ENCODE data around the gene HOXA5.

HOXA5 gene

GRCh38 chr7:27110186-27111031 lies 33.1 kb downstream of the HOXA5 start:
- TF ChIP-seq GATA1 (IDR thresholded peaks at IDR 0.05; ENCODE audit: low read depth, low read length) (no peak), POLR2A (IDR thresholded peaks at IDR 0.05; ENCODE audit: low read length) (no peak)
- no peak for DNase-seq

DNA sequence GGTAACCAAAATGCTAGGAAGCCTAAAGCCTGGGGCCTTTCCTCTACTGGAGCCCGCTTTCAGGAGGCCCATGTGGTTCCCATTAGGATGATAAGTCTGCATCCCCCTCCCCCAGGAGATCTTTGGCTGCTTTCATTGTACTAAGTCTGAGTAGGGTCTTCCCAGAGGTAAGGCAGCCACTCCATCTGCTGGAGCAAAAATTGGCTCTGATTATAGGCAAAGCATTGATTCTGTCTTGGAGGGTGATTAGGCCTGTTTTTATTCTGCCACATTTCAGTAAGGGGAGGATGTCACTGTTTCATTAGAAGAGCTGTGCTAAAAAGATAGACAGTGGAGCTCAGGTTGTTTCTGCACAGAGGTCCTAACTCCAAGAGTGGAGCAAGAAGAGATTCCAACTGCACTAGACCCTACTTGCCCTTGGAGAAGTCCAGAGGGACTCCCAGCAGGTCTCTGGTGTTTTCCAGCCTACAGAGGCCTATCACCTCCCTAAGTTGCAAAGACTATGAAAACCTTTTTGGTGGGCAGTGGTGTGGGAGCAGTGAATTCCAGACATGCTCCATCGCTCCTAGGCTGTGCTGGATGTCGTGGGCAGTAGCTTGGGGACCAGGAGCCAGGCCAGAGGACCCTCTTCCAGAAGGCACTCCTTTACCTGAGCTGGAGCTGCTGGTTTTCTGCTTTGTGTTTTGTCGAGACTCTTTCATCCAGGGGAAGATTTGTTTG lies 33.9 kb downstream of the HOXA5 start:
- TF ChIP-seq GATA1 (IDR thresholded peaks at IDR 0.05; ENCODE audit: low read depth, low read length) (no peak), POLR2A (IDR thresholded peaks at IDR 0.05; ENCODE audit: low read length) (no peak)
- no peak for DNase-seq

GRCh38 chr7:27108390-27109127 lies 34.9 kb downstream of the HOXA5 start:
- DNase-seq, result no peak

GRCh38 chr7:27107391-27108381 lies 35.8 kb downstream of the HOXA5 start:
- TF ChIP-seq POLR2A (IDR thresholded peaks at IDR 0.05; ENCODE audit: low read length) (no peak), GATA1 (IDR thresholded peaks at IDR 0.05; ENCODE audit: low read depth, low read length) (no peak)
- no peak for DNase-seq

More at GRCh38 chr7:27108390-27109127, 34.9 kb downstream of the HOXA5 start:
- TF ChIP-seq GATA1 (IDR thresholded peaks at IDR 0.05; ENCODE audit: low read depth, low read length) (no peak), POLR2A (IDR thresholded peaks at IDR 0.05; ENCODE audit: low read length) (no peak)

- TF ChIP-seq POLR2A (IDR thresholded peaks at IDR 0.05; ENCODE audit: low read length) (no peak), GATA1 (IDR thresholded peaks at IDR 0.05; ENCODE audit: low read depth, low read length) (no peak)
- no peak for DNase-seq
These were observed 36.6 kb downstream of the HOXA5 start for GRCh38 chr7:27106901-27107240.

DNA sequence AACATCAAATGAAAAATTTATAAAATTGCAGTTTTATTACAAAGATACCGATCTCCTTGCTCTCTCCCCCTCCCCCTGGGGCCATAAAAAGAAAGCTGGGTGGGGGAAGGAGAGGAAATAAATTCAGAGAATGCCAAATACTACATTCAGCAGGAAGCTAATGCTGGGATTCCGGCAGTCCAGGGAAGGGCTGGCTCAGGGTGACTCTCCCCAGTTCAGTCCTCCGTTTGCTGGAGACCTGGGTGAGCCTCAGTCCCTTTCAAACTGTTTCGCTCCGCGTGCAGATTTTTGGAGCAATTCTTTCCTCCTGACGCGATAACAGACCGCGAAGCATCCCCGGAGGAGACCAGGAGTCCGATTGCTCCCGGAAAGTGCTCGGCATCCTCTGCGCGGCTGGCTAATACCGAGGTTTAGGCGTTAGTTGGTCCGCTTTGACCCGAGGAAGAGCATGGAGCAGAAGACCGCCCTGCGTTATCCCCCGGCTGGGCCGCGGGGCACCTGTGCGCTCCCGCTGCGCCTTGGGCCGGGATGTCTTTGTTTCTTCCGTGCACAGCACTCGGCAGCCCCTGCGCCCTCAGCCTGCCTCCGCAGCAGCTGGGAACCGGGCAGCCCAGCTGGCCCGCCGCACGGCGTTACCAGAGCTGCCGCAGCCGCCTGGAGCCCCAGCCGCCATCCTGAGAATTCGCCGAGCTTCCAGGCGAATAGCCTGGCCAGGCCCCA lies 37.1 kb downstream of the HOXA5 start:
- TF ChIP-seq POLR2A (IDR thresholded peaks at IDR 0.05; ENCODE audit: low read length) (no peak), GATA1 (IDR thresholded peaks at IDR 0.05; ENCODE audit: low read depth, low read length) (no peak)
- DNase-seq, result no peak

GRCh38 chr7:27105301-27106031 lies 38.0 kb downstream of the HOXA5 start:
- DNase-seq, result no peak
- TF ChIP-seq GATA1 (IDR thresholded peaks at IDR 0.05; ENCODE audit: low read depth, low read length), result no peak
- TF ChIP-seq POLR2A (IDR thresholded peaks at IDR 0.05; ENCODE audit: low read length), result no peak

- TF ChIP-seq POLR2A (IDR thresholded peaks at IDR 0.05; ENCODE audit: low read length), result no peak
- no peak for DNase-seq
These were observed 39.0 kb downstream of the HOXA5 start for GRCh38 chr7:27104341-27105058.

- no peak for DNase-seq
- no peak for TF ChIP-seq GATA1 (IDR thresholded peaks at IDR 0.05; ENCODE audit: low read depth, low read length)
These were observed 39.8 kb downstream of the HOXA5 start for GRCh38 chr7:27103489-27104226.

GRCh38 chr7:27102581-27103442 lies 40.7 kb downstream of the HOXA5 start, which contains the start of gene HOXA2:
TSS of gene HOXA2 (minus strand) at chr7:27102683. CDS start at chr7:27102500, 183 bp downstream.
- TF ChIP-seq POLR2A (IDR thresholded peaks at IDR 0.05; ENCODE audit: low read length) (no peak), GATA1 (IDR thresholded peaks at IDR 0.05; ENCODE audit: low read depth, low read length) (no peak)
- no peak for DNase-seq

Data from erythroblast (primary cell).